ENCODE measurements around the gene DIRAS3.
A peak's percentile ranks its signal among the peaks of the same experiment; 100 is the strongest.

The DIRAS3 gene

DNA sequence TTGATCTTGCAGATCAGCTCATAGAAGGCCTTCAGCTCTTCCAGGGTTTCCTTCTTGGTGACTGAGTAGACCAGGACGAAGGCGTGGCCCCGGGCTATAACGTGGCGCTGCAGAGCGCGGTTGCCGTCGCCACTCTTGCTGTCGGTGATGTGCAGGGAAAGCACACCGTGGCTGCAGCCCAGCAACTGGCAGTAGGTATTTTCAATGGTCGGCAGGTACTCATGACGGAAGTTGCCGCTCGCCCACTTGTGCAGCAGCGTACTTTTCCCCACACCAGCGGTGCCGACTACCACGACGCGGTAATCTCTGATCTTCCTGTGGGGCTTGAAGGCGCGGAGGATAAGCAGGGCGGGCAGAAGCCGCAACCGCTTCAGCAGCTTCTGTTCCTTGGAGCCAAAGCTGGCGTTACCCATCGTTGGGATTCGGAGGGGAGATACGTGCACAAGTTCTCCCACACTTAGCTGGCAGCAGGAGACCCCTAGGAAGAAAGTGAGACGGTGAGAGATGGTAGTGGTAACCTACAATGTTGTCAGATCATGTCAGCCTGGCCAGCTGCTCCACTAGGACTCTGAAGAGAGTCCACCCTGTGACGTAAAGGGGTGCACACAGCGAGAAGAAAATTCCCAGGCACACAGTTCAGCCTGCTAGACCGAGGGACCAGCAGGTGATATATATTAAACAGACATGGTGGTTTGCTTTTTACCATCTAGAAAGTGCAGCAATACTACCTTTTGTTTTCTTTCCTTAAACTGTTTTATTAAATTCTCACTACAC is 3.4 kb downstream of the DIRAS3 start:
- peak overlapping the region; percentile 5 for H3K4me3 ChIP-seq (ENCODE audit: insufficient read length, low read depth)
- no peaks in the 10 kb centered on the region; the same call in 1 of the 2 replicates for H3K9me3 ChIP-seq (ENCODE audit: insufficient read depth, low read length)
- peaks cover 6% of the 10 kb centered on the region for H3K4me1 ChIP-seq (ENCODE audit: insufficient read depth, insufficient read length)
- H3K36me3 ChIP-seq (ENCODE audit: insufficient read depth, insufficient read length, low read length), result no peaks in the 10 kb centered on the region
- H3K27me3 ChIP-seq (ENCODE audit: insufficient read depth, insufficient read length), result peaks cover 57% of the 10 kb centered on the region
- TF ChIP-seq SUZ12 (IDR thresholded peaks at IDR 0.05; ENCODE audit: extremely low read depth, insufficient read depth, insufficient read length) (no peak), ZNF274 (IDR thresholded peaks at IDR 0.05; ENCODE audit: low read depth, low read length) (no peak), YY1 (IDR thresholded peaks at IDR 0.05; ENCODE audit: insufficient read depth, insufficient read length) (no peak)
- no peak overlapping the region for H3K9ac ChIP-seq (ENCODE audit: insufficient read length, low read depth)
- DNase-seq (ENCODE audit: low read depth, low spot score), result no peak

DNA sequence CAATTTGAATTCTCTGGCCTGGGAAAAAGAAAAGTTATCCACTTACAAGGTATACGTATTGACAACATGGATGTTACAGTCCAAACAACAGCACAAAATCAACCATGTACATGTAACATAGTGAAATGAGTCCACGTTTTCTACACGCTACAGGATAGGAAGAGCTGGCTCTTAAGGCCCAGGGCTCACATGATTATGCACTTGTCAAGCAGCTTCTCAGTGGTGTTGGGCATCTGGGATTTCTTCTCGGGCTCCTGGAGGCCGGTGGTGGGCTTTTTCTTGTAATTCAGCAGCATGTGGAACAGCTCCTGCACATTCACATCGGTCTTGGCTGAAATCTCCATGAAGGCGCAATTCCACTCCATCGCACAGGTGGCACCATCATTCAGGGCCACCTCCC is 4.0 kb downstream of the DIRAS3 start:
- peaks cover 4% of the 10 kb centered on the region for H3K4me1 ChIP-seq (ENCODE audit: insufficient read depth, insufficient read length)
- TF ChIP-seq YY1 (IDR thresholded peaks at IDR 0.05; ENCODE audit: insufficient read depth, insufficient read length), result no peak
- TF ChIP-seq SUZ12 (IDR thresholded peaks at IDR 0.05; ENCODE audit: extremely low read depth, insufficient read depth, insufficient read length), result no peak
- TF ChIP-seq ZNF274 (IDR thresholded peaks at IDR 0.05; ENCODE audit: low read depth, low read length), result no peak
- no peak overlapping the region for H3K9ac ChIP-seq (ENCODE audit: insufficient read length, low read depth)
- peaks cover 51% of the 10 kb centered on the region for H3K27me3 ChIP-seq (ENCODE audit: insufficient read depth, insufficient read length)
- no peak for DNase-seq (ENCODE audit: low read depth, low spot score)
- no peaks in the 10 kb centered on the region for H3K36me3 ChIP-seq (ENCODE audit: insufficient read depth, insufficient read length, low read length)
- H3K9me3 ChIP-seq (ENCODE audit: insufficient read depth, low read length), result no peaks in the 10 kb centered on the region; the same call in 1 of the 2 replicates
- peak overlapping the region; percentile 5 for H3K4me3 ChIP-seq (ENCODE audit: insufficient read length, low read depth)

DNA sequence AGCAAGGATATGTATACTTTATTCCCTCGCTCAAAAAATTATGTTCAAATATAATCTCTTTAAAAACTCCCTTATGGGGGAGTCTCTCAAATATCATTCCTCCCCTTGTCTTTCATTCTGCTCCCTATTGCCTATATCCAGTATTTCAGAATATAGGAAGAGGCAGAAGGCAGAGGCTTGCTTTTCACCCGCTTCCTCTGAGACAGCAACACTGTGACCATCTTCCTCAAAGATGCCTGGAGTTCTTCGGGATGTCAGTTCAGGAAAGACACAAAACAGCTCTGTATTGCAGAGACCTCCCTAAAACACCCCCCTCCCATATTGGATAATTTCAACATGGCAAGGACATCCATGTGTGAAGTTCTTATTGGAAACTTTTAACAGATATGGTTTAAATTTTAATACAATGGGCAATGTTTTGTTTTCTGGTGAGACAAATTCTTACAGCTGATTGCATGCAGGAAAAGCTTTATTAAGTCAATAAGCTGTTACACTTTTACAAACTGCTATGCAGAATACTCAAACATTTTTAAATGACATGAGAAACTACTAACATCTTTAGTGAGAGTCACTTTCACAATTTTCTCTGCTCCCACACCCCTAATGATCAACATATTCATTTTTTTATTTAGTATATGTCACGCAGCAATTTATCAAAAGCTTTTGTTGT is 4.8 kb downstream of the DIRAS3 start:
- no peak for DNase-seq (ENCODE audit: low read depth, low spot score)
- H3K9ac ChIP-seq (ENCODE audit: insufficient read length, low read depth), result no peak overlapping the region

DNA sequence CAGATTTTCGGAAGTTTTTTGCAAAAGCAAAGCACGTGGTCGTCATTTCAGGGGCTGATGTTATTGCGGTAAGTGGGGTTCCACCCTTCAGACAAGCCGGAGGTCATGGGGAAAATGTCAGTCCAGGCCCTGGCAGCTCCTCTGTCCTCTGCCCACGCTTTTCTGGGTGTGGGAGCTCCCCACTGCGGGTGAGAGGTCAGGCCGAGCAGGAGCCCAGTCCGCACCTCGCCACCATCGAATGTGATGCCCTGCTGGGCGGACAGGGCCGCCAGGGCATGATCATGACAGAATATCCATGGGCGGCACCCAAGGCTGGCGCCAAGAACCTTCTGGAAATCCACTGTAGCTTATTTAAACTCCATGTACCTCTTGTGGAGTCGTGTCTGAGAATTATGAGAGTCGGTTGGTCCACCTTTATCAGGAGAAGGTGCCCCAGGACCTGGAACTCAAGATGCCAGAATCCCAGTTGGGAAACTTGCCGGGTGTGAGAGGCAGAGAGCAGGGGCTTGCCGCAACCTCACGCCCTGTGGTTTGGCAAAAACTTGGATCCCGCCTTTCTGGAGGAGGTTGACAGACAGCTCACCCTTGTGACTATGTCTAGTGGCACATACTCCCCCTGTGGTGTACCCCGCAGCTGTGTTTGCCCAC is 6.9 kb downstream of the DIRAS3 start:
- H3K4me1 ChIP-seq (ENCODE audit: insufficient read depth, insufficient read length), result no peaks in the 10 kb centered on the region
- TF ChIP-seq SUZ12 (IDR thresholded peaks at IDR 0.05; ENCODE audit: extremely low read depth, insufficient read depth, insufficient read length) (no peak), YY1 (IDR thresholded peaks at IDR 0.05; ENCODE audit: insufficient read depth, insufficient read length) (no peak), ZNF274 (IDR thresholded peaks at IDR 0.05; ENCODE audit: low read depth, low read length) (no peak)
- H3K9me3 ChIP-seq (ENCODE audit: insufficient read depth, low read length), result 0 out of 2 replicates have a peak, but pooled peaks cover 4% of the 10 kb centered on the region

More for the DNA sequence above, 4.8 kb downstream of the DIRAS3 start:
- Histone ChIP-seq H3K27me3 (ENCODE audit: insufficient read depth, insufficient read length) (peaks cover 43% of the 10 kb centered on the region), H3K4me1 (ENCODE audit: insufficient read depth, insufficient read length) (peaks cover 4% of the 10 kb centered on the region), H3K4me3 (ENCODE audit: insufficient read length, low read depth) (no peak overlapping the region), H3K9me3 (ENCODE audit: insufficient read depth, low read length) (no peaks in the 10 kb centered on the region), H3K36me3 (ENCODE audit: insufficient read depth, insufficient read length, low read length) (no peaks in the 10 kb centered on the region)
- TF ChIP-seq ZNF274 (IDR thresholded peaks at IDR 0.05; ENCODE audit: low read depth, low read length) (no peak), YY1 (IDR thresholded peaks at IDR 0.05; ENCODE audit: insufficient read depth, insufficient read length) (no peak), SUZ12 (IDR thresholded peaks at IDR 0.05; ENCODE audit: extremely low read depth, insufficient read depth, insufficient read length) (no peak)

DNA sequence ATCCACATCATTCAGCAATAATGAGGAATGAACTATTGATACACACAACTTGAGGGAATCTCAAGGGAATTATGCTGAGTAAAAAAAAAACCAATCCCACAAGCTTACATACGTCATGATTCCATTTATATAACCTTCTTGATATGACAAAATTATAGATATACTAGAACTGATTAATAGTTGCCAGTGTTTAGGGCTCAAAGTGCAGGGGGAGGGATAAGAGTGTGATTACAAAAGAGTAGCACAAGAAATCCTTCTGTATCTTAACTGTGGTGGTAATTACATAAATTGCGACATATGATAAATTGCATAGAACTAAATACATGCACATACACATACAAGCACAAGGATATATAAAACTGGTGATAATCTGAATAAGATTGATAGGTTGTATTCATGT is 13.5 kb downstream of the DIRAS3 start:
- Histone ChIP-seq H3K9ac (ENCODE audit: insufficient read length, low read depth) (no peak overlapping the region), H3K27me3 (ENCODE audit: insufficient read depth, insufficient read length) (no peaks in the 10 kb centered on the region), H3K4me1 (ENCODE audit: insufficient read depth, insufficient read length) (no peaks in the 10 kb centered on the region), H3K4me3 (ENCODE audit: insufficient read length, low read depth) (no peak overlapping the region), H3K9me3 (ENCODE audit: insufficient read depth, low read length) (peaks cover 19% of the 10 kb centered on the region; the same call in 1 of the 2 replicates), H3K36me3 (ENCODE audit: insufficient read depth, insufficient read length, low read length) (no peaks in the 10 kb centered on the region)
- no peak for DNase-seq (ENCODE audit: low read depth, low spot score)
- no peak for TF ChIP-seq ZNF274 (IDR thresholded peaks at IDR 0.05; ENCODE audit: low read depth, low read length)
- no peak for TF ChIP-seq SUZ12 (IDR thresholded peaks at IDR 0.05; ENCODE audit: extremely low read depth, insufficient read depth, insufficient read length)
- TF ChIP-seq YY1 (IDR thresholded peaks at IDR 0.05; ENCODE audit: insufficient read depth, insufficient read length), result no peak

More for the DNA sequence above, 6.9 kb downstream of the DIRAS3 start:
- Histone ChIP-seq H3K27me3 (ENCODE audit: insufficient read depth, insufficient read length) (peaks cover 23% of the 10 kb centered on the region), H3K36me3 (ENCODE audit: insufficient read depth, insufficient read length, low read length) (no peaks in the 10 kb centered on the region), H3K9ac (ENCODE audit: insufficient read length, low read depth) (no peak overlapping the region), H3K4me3 (ENCODE audit: insufficient read length, low read depth) (no peak overlapping the region)
- no peak for DNase-seq (ENCODE audit: low read depth, low spot score)

DNA sequence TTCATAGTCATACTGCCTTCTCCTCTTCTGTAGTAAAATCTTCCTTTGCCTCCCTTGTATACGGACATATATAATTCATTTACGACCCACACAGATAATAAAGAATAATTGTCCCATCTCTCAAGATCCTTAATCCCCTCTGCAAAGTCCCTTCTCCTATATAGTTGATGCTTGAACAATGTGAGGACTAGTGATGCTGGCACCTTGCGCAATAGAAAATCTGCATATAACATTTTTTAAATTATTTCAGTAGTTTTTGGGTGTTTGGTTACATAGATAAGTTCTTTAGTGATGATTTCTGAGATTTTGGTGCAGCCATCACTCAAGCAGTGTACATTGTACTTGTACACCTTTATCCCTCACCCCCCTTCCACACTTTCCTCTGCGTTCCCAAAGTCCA is 21.0 kb downstream of the DIRAS3 start:
- H3K9me3 ChIP-seq (ENCODE audit: insufficient read depth, low read length), result peaks cover 7% of the 10 kb centered on the region; the same call in 1 of the 2 replicates
- no peak for DNase-seq (ENCODE audit: low read depth, low spot score)
- no peaks in the 10 kb centered on the region for H3K27me3 ChIP-seq (ENCODE audit: insufficient read depth, insufficient read length)
- no peaks in the 10 kb centered on the region for H3K36me3 ChIP-seq (ENCODE audit: insufficient read depth, insufficient read length, low read length)
- no peaks in the 10 kb centered on the region for H3K4me1 ChIP-seq (ENCODE audit: insufficient read depth, insufficient read length)
- no peak overlapping the region for H3K9ac ChIP-seq (ENCODE audit: insufficient read length, low read depth)
- TF ChIP-seq SUZ12 (IDR thresholded peaks at IDR 0.05; ENCODE audit: extremely low read depth, insufficient read depth, insufficient read length), result no peak
- no peak for TF ChIP-seq ZNF274 (IDR thresholded peaks at IDR 0.05; ENCODE audit: low read depth, low read length)
- no peak for TF ChIP-seq YY1 (IDR thresholded peaks at IDR 0.05; ENCODE audit: insufficient read depth, insufficient read length)
- no peak overlapping the region for H3K4me3 ChIP-seq (ENCODE audit: insufficient read length, low read depth)

DNA sequence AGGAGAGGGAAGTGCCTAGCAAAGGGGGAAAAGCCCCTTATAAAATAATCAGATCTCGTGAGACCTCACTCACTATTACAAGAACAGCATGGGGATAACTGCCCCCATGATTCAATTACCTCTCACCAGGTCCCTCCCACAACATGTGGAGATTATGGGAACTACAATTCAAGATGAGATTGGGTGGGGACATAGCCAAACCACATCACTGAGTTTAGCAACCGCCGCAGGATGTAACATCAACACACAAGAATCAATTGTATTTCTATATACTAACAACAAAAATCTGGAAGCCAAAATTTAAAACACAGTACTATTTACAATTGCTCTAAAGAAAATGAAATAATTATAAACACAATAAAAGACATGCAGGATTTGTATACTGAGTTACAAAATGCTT is 21.9 kb downstream of the DIRAS3 start:
- no peak for DNase-seq (ENCODE audit: low read depth, low spot score)
- no peaks in the 10 kb centered on the region for H3K9me3 ChIP-seq (ENCODE audit: insufficient read depth, low read length)
- no peaks in the 10 kb centered on the region for H3K4me1 ChIP-seq (ENCODE audit: insufficient read depth, insufficient read length)
- H3K4me3 ChIP-seq (ENCODE audit: insufficient read length, low read depth), result no peak overlapping the region
- TF ChIP-seq SUZ12 (IDR thresholded peaks at IDR 0.05; ENCODE audit: extremely low read depth, insufficient read depth, insufficient read length), result no peak
- TF ChIP-seq ZNF274 (IDR thresholded peaks at IDR 0.05; ENCODE audit: low read depth, low read length), result no peak
- no peak for TF ChIP-seq YY1 (IDR thresholded peaks at IDR 0.05; ENCODE audit: insufficient read depth, insufficient read length)
- H3K36me3 ChIP-seq (ENCODE audit: insufficient read depth, insufficient read length, low read length), result no peaks in the 10 kb centered on the region
- no peaks in the 10 kb centered on the region for H3K27me3 ChIP-seq (ENCODE audit: insufficient read depth, insufficient read length)
- no peak overlapping the region for H3K9ac ChIP-seq (ENCODE audit: insufficient read length, low read depth)
